Activated CD4-positive, CD25-positive, alpha-beta regulatory T cell treated with anti-CD3 and anti-CD28 coated beads, Interleukin-2, amount 50 U/mL, for 16 hours (primary cell): ENCODE results near the gene RAB33A.

Experiments
- DNase-seq: peaks from one replicate; pipeline ENCODE4 v3.0.0-alpha.2; 2020; ENCODE audit warnings: low read depth, low spot score

The RAB33A gene

GRCh38 chrX:130171446-130172126, at the start of gene RAB33A:
Gene RAB33A, plus strand, starts transcription at chrX:130171962. Its CDS starts 101 bp downstream, at chrX:130172063.
- DNase-seq, result no peak

GRCh38 chrX:130124577-130124976, 47.2 kb upstream of the RAB33A start:
- no peak for DNase-seq

DNA sequence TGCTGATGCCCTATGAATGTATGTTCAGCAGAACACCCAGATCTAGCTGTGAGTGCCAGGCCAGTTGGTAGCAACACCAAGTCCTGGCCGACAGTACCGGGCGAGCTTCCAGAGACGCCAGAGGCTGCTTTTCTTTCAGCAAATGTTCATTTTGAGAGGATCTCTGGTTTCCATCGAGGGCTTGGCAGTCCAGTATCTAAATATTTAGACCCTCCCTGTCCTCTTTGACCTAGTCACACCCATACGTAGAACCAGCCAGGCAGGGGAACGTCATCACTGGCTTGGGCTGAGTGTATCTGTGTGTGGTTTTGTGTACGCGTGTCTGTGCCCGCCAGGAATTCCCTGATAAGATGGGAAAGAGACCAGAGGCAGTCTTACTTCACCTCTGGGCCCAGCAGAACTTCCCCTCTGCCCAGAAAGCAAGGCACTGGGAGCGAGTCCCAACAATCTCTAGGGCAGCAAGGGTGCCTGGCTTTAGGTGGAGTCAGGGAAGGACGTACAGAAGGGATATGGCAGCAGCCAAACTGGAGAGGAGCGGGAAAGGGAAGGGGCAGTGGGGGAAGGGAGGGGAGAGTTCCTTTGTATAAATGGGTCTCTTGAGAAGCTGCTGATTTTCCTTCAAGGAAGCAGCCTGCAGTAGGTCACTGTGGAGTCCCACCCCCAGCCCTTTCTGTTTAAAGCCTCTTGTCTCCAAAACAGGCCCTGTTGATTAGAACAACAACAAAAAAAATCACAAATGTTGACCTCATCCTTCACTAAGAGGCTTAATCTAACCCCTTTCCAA, 46.5 kb upstream of the RAB33A start:
- no peak for DNase-seq

DNA sequence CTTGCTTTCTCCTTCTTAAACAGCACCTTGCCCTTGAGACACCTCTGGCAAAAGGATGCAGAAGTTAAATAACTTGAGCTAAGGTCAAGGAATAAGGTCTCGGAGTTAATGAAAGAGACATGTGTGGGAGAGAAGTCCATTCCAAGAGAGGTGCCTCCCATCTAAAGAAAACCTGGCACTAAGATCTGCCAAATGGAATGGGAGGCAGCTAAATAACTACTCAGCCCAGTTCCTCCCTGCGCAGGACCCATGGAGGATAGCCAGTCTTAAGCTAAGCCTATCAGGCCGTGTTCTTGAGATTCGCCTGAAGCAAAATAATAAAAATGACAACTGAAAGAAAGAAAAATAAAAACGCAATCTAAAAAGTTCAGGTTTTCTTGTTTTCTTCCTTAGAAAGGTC, 40.8 kb upstream of the RAB33A start:
- DNase-seq, result no peak

- no peak for DNase-seq
These were observed 35.3 kb upstream of the RAB33A start for GRCh38 chrX:130136496-130136895.

DNA sequence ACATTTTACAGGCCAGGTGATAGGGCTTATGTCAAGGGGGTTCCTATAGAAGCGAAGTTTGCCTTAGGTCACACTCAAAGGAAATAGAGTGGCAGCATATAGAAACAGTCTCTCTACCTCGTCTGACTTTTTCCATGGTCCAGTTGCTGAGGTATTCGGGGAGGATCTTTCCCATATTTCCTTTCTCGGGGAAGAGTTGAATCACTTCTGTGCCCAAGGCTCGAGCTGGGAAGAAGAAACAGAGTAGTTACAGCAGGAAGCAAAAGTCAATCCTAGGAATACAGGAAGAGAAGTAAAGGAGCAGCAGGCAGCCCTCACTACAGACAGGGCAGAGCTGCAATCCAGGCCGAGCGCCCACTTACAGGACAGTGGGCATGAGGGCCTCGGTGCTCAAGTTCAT, 34.8 kb upstream of the RAB33A start:
- DNase-seq, result no peak

GRCh38 chrX:130139474-130140201, 32.1 kb upstream of the RAB33A start:
- DNase-seq, result no peak

GRCh38 chrX:130144509-130144908, 27.3 kb upstream of the RAB33A start:
- no peak for DNase-seq

- DNase-seq, result no peak
These were observed 26.6 kb upstream of the RAB33A start for GRCh38 chrX:130145123-130145522.

DNA sequence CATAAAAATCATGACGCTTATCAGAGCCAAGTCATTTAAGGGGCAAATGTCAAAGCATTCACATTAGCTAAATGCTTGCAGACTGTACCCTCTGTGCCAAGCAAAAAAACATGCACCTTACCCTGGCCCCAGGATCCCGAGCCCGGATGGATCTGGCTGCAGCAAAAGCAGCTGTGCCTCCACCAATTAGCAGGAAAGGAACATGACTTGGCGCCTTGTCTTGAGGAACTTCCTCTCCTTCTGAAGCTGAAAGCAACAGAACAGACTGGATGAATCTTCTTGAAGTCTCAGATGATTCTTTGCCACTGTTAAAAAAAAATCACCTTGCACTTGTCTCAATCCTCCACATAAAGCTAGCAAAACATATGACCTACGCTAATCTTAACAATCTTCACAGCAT, 24.1 kb upstream of the RAB33A start:
- DNase-seq, result no peak

GRCh38 chrX:130155564-130155963, 16.2 kb upstream of the RAB33A start:
- DNase-seq, result no peak

- no peak for DNase-seq
These were observed 13.5 kb upstream of the RAB33A start for GRCh38 chrX:130158311-130158710.

- DNase-seq, result no peak
These were observed 12.0 kb upstream of the RAB33A start for GRCh38 chrX:130159776-130160175.

DNA sequence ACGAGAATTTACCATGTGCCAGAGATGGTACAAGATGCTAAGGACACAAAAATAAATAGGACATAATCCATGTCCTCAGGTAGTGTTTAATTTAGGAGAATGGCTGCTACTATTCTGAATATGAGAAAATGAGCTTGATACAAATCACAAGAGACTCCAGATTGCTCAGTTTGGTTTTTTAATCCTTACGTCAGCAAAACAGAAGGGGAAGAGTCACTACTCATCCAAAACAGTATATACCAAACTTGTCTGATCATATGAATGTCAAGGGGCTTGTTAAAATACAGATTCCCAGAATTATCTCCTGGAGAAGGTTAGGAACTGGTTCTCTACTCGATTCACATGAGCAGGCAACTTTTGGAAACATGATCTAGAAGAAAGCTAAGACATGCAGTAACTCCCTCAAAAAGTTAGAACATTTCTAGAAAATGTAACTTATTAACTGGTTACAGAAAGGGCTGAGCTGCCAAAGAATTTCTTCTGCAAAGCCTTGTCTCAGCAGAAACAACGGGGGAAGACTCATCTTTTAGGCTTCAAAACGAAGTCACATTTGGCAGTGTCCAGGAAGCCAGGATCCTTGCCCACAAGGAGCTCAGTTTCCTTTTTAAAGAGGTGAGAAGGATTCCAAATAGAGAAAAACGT, 9.5 kb upstream of the RAB33A start:
- no peak for DNase-seq

- DNase-seq, result no peak
These were observed 8.4 kb upstream of the RAB33A start for GRCh38 chrX:130163398-130163797.

- no peak for DNase-seq
These were observed 6.5 kb upstream of the RAB33A start for GRCh38 chrX:130165181-130165702.

- peak; percentile 75 for DNase-seq
These were observed 5.9 kb upstream of the RAB33A start, which contains the start of gene AIFM1 for GRCh38 chrX:130165703-130166502. Gene AIFM1, minus strand, starts transcription at chrX:130165841. Its CDS starts 185 bp downstream, at chrX:130165656.

GRCh38 chrX:130166503-130166777, 5.3 kb upstream of the RAB33A start:
- no peak for DNase-seq

GRCh38 chrX:130167040-130167439, 4.7 kb upstream of the RAB33A start:
- no peak for DNase-seq

DNA sequence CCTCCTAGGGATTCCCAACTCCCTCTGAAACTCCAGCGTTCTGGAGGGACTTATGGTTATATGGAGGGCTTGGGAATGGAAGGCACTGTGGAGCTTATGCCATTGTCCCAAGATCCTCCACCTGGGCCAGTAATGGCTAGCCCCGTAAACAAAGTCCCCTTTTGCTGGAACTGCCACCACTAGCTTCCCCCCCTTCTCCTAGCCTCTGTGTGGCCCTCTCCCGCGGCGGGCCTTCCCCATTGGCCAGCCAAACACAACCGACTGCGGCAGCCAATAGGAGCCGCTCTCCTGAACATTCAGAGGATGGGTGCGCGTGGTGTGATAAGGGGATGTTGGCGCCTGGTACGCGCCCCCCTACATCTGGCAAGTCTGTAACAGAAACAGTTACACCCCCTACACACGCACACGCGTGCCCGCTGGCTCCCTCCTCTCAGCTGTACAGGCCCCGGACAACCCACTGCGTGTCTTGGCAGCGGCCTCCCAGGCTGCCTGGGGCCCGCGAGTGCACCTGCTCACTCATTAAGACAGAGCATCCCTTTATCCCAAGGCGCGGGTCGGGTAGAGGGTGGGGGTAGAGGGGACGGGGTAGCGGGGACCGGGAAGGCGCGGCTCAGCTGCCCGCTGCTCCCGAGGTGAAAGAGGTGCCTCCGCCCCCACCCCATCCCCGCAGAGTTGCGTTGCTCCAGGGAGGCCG, 863 bp upstream of the RAB33A start:
- no peak for DNase-seq
